ENCODE measurements around the gene INO80.
A peak's percentile ranks its signal among the peaks of the same experiment; 100 is the strongest.

Gene INO80

GRCh38 chr15:40929660-40930429 is 186.2 kb downstream of the INO80 start:
- Histone ChIP-seq H3K4me3 (ENCODE audit: low read depth, low read length) (peak overlapping the region; percentile 75), H3K36me3 (ENCODE audit: control insufficient read depth, insufficient read depth, low read length) (no peaks in the 10 kb centered on the region), H3K9ac (ENCODE audit: low read depth, low read length) (no peak overlapping the region), H3K27me3 (ENCODE audit: control insufficient read depth, insufficient read depth, low read length) (peaks cover 85% of the 10 kb centered on the region), H3K9me3 (ENCODE audit: control insufficient read depth, insufficient read depth, low read length) (no peaks in the 10 kb centered on the region), H3K4me1 (ENCODE audit: control insufficient read depth, insufficient read depth, low read length) (peaks cover 7% of the 10 kb centered on the region)
